Measurements from ENCODE around the gene ASAP2.

DNA sequence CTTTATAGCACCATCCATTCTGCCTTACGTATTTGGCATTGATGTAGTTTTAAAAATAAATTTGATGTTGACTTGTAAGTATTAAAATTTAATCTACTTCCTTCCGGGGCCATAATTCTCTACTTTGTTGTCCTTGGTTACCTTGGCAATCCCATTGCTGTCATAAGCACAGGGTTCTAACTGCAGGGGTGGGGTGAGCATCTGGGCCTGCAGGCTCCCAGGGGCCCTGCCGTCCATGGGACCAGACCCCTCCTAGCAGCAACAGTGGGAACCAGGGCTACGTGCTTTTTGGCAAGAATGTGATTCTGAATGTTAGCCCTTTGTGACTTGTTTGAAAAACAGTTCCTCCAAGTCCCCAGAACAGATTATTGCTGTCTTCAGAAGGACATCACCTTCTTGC is 4.9 kb downstream of the ASAP2 start:
- TF ChIP-seq, protein P1, sequence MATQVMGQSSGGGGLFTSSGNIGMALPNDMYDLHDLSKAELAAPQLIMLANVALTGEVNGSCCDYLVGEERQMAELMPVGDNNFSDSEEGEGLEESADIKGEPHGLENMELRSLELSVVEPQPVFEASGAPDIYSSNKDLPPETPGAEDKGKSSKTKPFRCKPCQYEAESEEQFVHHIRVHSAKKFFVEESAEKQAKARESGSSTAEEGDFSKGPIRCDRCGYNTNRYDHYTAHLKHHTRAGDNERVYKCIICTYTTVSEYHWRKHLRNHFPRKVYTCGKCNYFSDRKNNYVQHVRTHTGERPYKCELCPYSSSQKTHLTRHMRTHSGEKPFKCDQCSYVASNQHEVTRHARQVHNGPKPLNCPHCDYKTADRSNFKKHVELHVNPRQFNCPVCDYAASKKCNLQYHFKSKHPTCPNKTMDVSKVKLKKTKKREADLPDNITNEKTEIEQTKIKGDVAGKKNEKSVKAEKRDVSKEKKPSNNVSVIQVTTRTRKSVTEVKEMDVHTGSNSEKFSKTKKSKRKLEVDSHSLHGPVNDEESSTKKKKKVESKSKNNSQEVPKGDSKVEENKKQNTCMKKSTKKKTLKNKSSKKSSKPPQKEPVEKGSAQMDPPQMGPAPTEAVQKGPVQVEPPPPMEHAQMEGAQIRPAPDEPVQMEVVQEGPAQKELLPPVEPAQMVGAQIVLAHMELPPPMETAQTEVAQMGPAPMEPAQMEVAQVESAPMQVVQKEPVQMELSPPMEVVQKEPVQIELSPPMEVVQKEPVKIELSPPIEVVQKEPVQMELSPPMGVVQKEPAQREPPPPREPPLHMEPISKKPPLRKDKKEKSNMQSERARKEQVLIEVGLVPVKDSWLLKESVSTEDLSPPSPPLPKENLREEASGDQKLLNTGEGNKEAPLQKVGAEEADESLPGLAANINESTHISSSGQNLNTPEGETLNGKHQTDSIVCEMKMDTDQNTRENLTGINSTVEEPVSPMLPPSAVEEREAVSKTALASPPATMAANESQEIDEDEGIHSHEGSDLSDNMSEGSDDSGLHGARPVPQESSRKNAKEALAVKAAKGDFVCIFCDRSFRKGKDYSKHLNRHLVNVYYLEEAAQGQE (IDR thresholded peaks at IDR 0.05; ENCODE audit: insufficient read depth in 1 of 2, low read depth in 2 of 2, low read length in 2 of 2), result no peak
- no peak for TF ChIP-seq POLR2AphosphoS5 (IDR thresholded peaks at IDR 0.05; ENCODE audit: low read depth, low read length)
- TF ChIP-seq TAF1 (IDR thresholded peaks at IDR 0.05; ENCODE audit: borderline replicate concordance, insufficient read depth, low read length), result no peak
- no peak for TF ChIP-seq SIN3A (IDR thresholded peaks at IDR 0.05; ENCODE audit: borderline replicate concordance, insufficient read depth, low read length)
- TF ChIP-seq FOXP2 (optimal IDR thresholded peaks at IDR 0.05; ENCODE audit: borderline replicate concordance, extremely low read depth, extremely low read length, insufficient read depth), result no peak

Data from PFSK-1 (cell line).